Measurements from ENCODE around the gene OPCML.

The OPCML gene

DNA sequence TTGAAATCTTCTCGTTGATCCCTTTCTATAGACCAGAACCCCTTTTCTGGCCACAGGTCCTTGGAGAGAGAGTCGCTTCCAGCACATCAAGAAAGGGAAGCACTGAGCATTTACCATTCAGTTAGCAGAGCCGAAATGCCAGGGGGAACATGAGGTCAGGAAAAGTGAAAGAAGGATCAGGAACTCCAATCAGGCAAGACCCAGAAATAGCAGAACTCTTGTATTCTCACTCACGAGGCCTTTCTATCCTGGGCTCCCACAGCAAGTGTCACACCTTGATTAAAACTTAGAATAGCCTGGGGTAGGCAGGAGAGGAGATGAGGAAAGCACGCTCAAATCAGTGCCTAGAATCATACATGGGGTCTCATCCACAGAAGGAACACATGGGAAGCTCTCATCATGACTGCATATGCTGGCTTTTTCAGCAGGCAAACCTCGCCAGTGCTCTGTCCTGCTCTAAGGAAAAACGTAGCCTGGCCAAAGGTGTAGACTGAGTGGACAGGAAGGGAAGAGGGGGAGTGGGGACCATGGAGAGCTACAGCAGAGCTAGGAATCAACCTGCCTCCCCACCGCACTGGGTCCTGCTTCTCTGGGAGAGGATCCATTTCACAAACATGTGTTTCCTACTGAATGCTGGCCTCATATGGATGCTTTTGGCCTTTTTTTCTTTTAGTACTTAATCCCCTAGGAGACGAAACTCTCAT is 40.5 kb downstream of the OPCML start:
- H3K36me3 ChIP-seq (ENCODE audit: control insufficient read depth in 1 of 2, insufficient read depth in 2 of 2, low read length in 2 of 2) = no peaks in the 10 kb centered on the region
- no peak overlapping the region for H3K27ac ChIP-seq (ENCODE audit: low read depth, low read length)
- H3K27me3 ChIP-seq (ENCODE audit: control insufficient read depth in 1 of 2, insufficient read depth in 2 of 2, low read length in 2 of 2) = no peaks in the 10 kb centered on the region
- H3K9ac ChIP-seq (ENCODE audit: low read depth in 1 of 2, low read length in 2 of 2) = no peak overlapping the region
- H3K4me3 ChIP-seq (ENCODE audit: low read depth in 1 of 2, low read length in 2 of 2) = no peak overlapping the region
- H3K9me3 ChIP-seq (ENCODE audit: control insufficient read depth in 1 of 2, low read length in 2 of 2) = no peaks in the 10 kb centered on the region
- no peaks in the 10 kb centered on the region for H3K4me1 ChIP-seq (ENCODE audit: control insufficient read depth in 1 of 2, insufficient read depth in 2 of 2, low read length in 2 of 2)

DNA sequence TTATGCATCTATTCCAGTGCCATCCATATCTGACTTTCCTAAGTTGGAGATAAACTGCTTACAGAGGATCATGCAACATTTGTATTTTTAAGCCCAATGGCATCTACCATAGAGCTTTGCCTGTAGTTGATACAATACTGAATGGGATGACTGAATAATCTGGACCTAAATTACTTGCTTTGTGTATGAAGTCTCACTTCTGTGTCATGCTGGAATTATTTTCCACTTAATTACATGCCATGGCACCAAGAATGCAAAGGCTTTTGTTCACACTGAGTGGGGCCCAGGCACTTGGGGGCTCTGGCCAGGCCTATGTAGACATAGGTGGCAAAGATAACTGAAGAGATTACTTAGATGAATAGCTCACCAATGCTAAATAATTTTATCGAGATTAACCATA is 51.6 kb downstream of the OPCML start:
- Histone ChIP-seq H3K9me3 (ENCODE audit: control insufficient read depth in 1 of 2, low read length in 2 of 2) (no peaks in the 10 kb centered on the region), H3K27ac (ENCODE audit: low read depth, low read length) (no peak overlapping the region), H3K27me3 (ENCODE audit: control insufficient read depth in 1 of 2, insufficient read depth in 2 of 2, low read length in 2 of 2) (no peaks in the 10 kb centered on the region), H3K9ac (ENCODE audit: low read depth in 1 of 2, low read length in 2 of 2) (no peak overlapping the region), H3K4me3 (ENCODE audit: low read depth in 1 of 2, low read length in 2 of 2) (no peak overlapping the region), H3K4me1 (ENCODE audit: control insufficient read depth in 1 of 2, insufficient read depth in 2 of 2, low read length in 2 of 2) (no peaks in the 10 kb centered on the region), H3K36me3 (ENCODE audit: control insufficient read depth in 1 of 2, insufficient read depth in 2 of 2, low read length in 2 of 2) (no peaks in the 10 kb centered on the region)

DNA sequence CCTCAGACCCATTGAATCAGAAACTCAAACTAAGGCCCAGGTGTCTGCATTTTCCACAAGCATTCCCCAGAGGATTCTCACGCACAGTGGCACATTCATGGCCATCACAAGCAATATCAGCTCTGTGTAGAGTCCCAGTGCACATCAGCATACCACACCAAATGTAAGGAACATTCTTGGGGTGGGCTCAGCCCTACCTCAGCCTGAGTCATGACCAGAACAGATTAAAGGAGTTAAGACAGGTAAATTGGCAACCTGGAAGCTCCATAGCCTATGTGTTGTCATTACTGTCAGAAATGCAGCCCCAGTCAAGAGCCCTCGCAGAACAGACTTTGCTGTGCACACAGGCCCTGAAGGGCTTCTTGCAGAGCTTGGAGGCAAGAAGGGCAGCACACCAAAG is 53.1 kb downstream of the OPCML start:
- H3K27me3 ChIP-seq (ENCODE audit: control insufficient read depth in 1 of 2, insufficient read depth in 2 of 2, low read length in 2 of 2) = no peaks in the 10 kb centered on the region
- no peaks in the 10 kb centered on the region for H3K36me3 ChIP-seq (ENCODE audit: control insufficient read depth in 1 of 2, insufficient read depth in 2 of 2, low read length in 2 of 2)
- H3K4me3 ChIP-seq (ENCODE audit: low read depth in 1 of 2, low read length in 2 of 2) = no peak overlapping the region
- no peaks in the 10 kb centered on the region for H3K9me3 ChIP-seq (ENCODE audit: control insufficient read depth in 1 of 2, low read length in 2 of 2)
- no peak overlapping the region for H3K27ac ChIP-seq (ENCODE audit: low read depth, low read length)
- no peak overlapping the region for H3K9ac ChIP-seq (ENCODE audit: low read depth in 1 of 2, low read length in 2 of 2)
- H3K4me1 ChIP-seq (ENCODE audit: control insufficient read depth in 1 of 2, insufficient read depth in 2 of 2, low read length in 2 of 2) = no peaks in the 10 kb centered on the region

DNA sequence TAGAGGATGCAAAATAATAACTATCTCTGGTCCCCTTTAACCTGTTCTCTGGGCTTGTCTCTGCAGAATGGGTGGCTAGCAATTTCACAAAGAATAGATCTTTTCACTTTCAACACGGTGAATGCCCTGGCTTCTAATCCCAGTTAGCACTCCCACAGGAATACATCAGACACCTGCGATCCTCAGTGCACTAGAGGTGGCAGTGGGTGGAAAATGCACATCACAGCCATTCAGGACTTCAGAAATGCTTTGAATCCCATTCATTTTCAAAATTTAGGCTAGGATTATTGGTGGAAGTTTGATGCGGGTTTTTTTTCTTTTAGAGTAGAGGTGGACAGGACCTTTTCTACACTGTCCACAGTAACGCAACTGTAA is 55.1 kb downstream of the OPCML start:
- Histone ChIP-seq H3K4me3 (ENCODE audit: low read depth in 1 of 2, low read length in 2 of 2) (no peak overlapping the region), H3K9me3 (ENCODE audit: control insufficient read depth in 1 of 2, low read length in 2 of 2) (no peaks in the 10 kb centered on the region), H3K9ac (ENCODE audit: low read depth in 1 of 2, low read length in 2 of 2) (no peak overlapping the region), H3K27ac (ENCODE audit: low read depth, low read length) (no peak overlapping the region), H3K4me1 (ENCODE audit: control insufficient read depth in 1 of 2, insufficient read depth in 2 of 2, low read length in 2 of 2) (no peaks in the 10 kb centered on the region), H3K36me3 (ENCODE audit: control insufficient read depth in 1 of 2, insufficient read depth in 2 of 2, low read length in 2 of 2) (no peaks in the 10 kb centered on the region), H3K27me3 (ENCODE audit: control insufficient read depth in 1 of 2, insufficient read depth in 2 of 2, low read length in 2 of 2) (no peaks in the 10 kb centered on the region)

DNA sequence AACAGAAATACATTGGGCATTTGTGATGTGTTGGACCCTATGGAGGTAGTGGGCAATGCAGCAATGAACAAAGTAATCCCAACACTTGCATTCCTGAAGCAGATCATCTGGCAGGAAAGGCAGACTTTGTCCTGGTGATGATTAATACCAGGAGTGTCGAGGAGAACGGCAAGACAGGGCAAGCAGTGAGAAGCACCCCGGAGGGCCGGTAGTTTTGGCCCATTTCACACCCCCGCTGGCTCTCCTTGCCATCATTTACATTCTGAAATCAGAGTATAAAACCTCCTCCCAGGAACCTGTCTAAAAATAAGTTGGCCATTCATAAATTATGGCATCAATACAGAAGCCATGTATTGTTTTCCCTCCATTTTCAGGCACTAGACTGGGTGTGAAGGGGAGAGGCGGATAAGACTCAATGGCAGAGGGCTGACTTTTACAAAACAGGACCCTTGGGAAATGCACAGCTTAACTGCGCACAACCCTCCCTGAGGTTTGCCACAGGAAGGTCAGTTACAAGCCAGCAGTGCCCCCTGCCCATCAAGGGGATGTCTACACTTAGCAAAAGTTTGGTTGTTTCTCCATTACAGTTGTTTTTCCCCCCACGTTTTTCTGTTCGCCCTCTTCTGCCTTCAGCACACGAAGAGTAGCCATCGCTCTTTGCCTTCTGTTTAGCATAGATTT is 55.6 kb downstream of the OPCML start:
- H3K9me3 ChIP-seq (ENCODE audit: control insufficient read depth in 1 of 2, low read length in 2 of 2) = no peaks in the 10 kb centered on the region
- no peaks in the 10 kb centered on the region for H3K4me1 ChIP-seq (ENCODE audit: control insufficient read depth in 1 of 2, insufficient read depth in 2 of 2, low read length in 2 of 2)

DNA sequence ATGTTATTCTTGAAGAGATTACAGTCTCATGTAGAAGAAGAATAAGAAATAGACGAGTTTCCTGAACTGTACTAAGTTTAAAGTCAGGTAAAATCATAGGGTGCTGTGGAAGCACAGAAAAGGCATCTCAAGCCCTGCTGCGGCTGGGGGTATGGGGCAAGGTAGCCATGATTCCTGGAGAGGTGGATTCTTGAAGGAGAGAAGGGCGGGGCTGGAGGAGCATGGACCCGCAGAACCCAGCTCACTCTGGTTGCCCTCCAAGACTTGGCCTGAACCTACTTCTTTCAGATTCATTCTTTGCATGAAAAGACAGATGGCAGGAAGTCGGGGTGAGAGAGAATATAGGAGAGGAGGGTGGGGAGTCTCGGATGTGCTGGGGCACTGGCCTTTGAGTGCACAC is 57.8 kb downstream of the OPCML start:
- H3K27ac ChIP-seq (ENCODE audit: low read depth, low read length) = no peak overlapping the region
- H3K9me3 ChIP-seq (ENCODE audit: control insufficient read depth in 1 of 2, low read length in 2 of 2) = no peaks in the 10 kb centered on the region
- no peaks in the 10 kb centered on the region for H3K36me3 ChIP-seq (ENCODE audit: control insufficient read depth in 1 of 2, insufficient read depth in 2 of 2, low read length in 2 of 2)
- H3K27me3 ChIP-seq (ENCODE audit: control insufficient read depth in 1 of 2, insufficient read depth in 2 of 2, low read length in 2 of 2) = no peaks in the 10 kb centered on the region
- no peak overlapping the region for H3K9ac ChIP-seq (ENCODE audit: low read depth in 1 of 2, low read length in 2 of 2)
- no peaks in the 10 kb centered on the region for H3K4me1 ChIP-seq (ENCODE audit: control insufficient read depth in 1 of 2, insufficient read depth in 2 of 2, low read length in 2 of 2)
- no peak overlapping the region for H3K4me3 ChIP-seq (ENCODE audit: low read depth in 1 of 2, low read length in 2 of 2)

More for the DNA sequence above, 55.6 kb downstream of the OPCML start:
- Histone ChIP-seq H3K9ac (ENCODE audit: low read depth in 1 of 2, low read length in 2 of 2) (no peak overlapping the region), H3K4me3 (ENCODE audit: low read depth in 1 of 2, low read length in 2 of 2) (no peak overlapping the region), H3K27me3 (ENCODE audit: control insufficient read depth in 1 of 2, insufficient read depth in 2 of 2, low read length in 2 of 2) (no peaks in the 10 kb centered on the region), H3K27ac (ENCODE audit: low read depth, low read length) (no peak overlapping the region), H3K36me3 (ENCODE audit: control insufficient read depth in 1 of 2, insufficient read depth in 2 of 2, low read length in 2 of 2) (no peaks in the 10 kb centered on the region)

DNA sequence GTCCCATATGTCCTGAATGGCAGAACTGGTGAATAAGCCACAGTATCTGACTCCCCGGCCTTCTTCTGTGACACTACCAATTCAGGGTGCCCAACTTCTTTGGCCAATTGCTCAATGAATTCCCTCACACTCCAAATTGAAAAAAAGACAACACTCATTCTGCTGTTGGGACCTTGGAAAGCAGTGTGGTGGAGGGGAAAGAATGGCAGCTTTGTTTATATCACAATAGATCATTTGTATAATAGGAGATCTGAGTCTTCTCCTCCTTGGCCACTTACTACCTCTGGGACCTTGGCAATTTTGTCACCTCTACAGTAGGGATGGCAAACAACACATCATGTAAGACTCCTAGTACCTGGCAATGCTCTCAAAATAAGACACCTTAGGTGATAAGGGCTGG is 64.6 kb downstream of the OPCML start:
- Histone ChIP-seq H3K36me3 (ENCODE audit: control insufficient read depth in 1 of 2, insufficient read depth in 2 of 2, low read length in 2 of 2) (no peaks in the 10 kb centered on the region), H3K4me1 (ENCODE audit: control insufficient read depth in 1 of 2, insufficient read depth in 2 of 2, low read length in 2 of 2) (no peaks in the 10 kb centered on the region), H3K4me3 (ENCODE audit: low read depth in 1 of 2, low read length in 2 of 2) (no peak overlapping the region), H3K27me3 (ENCODE audit: control insufficient read depth in 1 of 2, insufficient read depth in 2 of 2, low read length in 2 of 2) (no peaks in the 10 kb centered on the region), H3K9ac (ENCODE audit: low read depth in 1 of 2, low read length in 2 of 2) (no peak overlapping the region), H3K27ac (ENCODE audit: low read depth, low read length) (no peak overlapping the region), H3K9me3 (ENCODE audit: control insufficient read depth in 1 of 2, low read length in 2 of 2) (no peaks in the 10 kb centered on the region)

DNA sequence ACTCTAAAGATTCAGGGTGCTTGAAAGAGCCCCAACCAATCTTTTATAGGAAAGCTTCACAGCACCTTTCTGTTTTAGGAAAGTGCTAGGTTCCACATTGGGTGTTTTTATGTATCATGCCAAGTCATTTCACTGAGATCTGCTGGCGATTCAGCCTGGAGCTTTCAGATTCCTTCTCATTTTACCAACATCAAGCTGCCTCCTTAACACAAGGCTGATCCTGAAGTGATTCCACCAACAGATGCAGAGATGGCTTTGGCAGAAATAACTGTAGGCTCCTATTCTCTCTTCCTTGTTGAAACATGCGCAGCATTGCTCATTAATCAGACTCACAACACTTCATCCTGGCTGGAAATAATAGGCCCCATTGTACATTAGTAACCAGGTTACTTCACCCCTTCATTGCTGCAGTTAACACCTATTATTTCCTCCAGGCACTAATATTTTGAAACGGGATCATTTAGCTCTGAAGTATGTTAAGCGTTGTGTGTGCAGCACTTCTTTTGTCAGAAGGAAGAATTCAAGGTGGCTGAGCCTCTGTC is 89.0 kb downstream of the OPCML start:
- no peaks in the 10 kb centered on the region for H3K27me3 ChIP-seq (ENCODE audit: control insufficient read depth in 1 of 2, insufficient read depth in 2 of 2, low read length in 2 of 2)
- H3K9me3 ChIP-seq (ENCODE audit: control insufficient read depth in 1 of 2, low read length in 2 of 2) = no peaks in the 10 kb centered on the region

DNA sequence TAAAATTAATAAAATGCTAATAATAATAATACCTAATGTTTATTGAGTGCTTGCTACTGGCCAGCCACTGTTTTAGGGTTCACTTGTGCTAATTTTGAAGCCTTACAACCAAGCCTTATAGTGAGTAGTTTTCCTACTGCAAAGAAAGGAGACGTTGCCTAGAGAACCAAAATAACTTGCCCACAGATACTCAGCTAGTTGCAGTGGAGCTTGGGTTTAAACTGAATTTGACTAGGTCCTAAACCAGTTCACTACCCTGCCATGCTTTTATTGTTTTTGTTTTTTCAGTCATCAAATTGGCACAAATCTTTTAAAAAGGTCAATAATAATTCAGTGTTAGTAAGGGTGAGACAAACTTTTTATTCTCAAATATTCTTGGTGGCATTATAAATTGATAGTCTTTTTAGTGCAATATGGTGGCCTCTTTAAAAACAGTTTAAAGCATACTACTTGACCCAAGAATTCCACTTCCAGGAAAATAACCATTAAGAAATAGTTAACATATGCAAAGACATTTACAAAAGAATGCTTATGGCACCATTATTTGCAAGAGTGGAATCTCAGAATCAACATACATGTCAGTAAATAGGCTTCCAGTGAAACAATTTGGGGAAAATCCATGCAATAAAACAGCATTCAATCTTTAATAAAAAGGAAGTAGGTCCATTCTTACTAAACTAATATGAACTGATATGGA is 90.2 kb downstream of the OPCML start:
- H3K4me1 ChIP-seq (ENCODE audit: control insufficient read depth in 1 of 2, insufficient read depth in 2 of 2, low read length in 2 of 2) = no peaks in the 10 kb centered on the region
- H3K9me3 ChIP-seq (ENCODE audit: control insufficient read depth in 1 of 2, low read length in 2 of 2) = no peaks in the 10 kb centered on the region
- H3K27me3 ChIP-seq (ENCODE audit: control insufficient read depth in 1 of 2, insufficient read depth in 2 of 2, low read length in 2 of 2) = no peaks in the 10 kb centered on the region
- H3K4me3 ChIP-seq (ENCODE audit: low read depth in 1 of 2, low read length in 2 of 2) = no peak overlapping the region
- H3K36me3 ChIP-seq (ENCODE audit: control insufficient read depth in 1 of 2, insufficient read depth in 2 of 2, low read length in 2 of 2) = no peaks in the 10 kb centered on the region
- no peak overlapping the region for H3K27ac ChIP-seq (ENCODE audit: low read depth, low read length)
- H3K9ac ChIP-seq (ENCODE audit: low read depth in 1 of 2, low read length in 2 of 2) = no peak overlapping the region

More for the DNA sequence above, 89.0 kb downstream of the OPCML start:
- Histone ChIP-seq H3K9ac (ENCODE audit: low read depth in 1 of 2, low read length in 2 of 2) (no peak overlapping the region), H3K36me3 (ENCODE audit: control insufficient read depth in 1 of 2, insufficient read depth in 2 of 2, low read length in 2 of 2) (no peaks in the 10 kb centered on the region), H3K4me1 (ENCODE audit: control insufficient read depth in 1 of 2, insufficient read depth in 2 of 2, low read length in 2 of 2) (no peaks in the 10 kb centered on the region), H3K4me3 (ENCODE audit: low read depth in 1 of 2, low read length in 2 of 2) (no peak overlapping the region), H3K27ac (ENCODE audit: low read depth, low read length) (no peak overlapping the region)

DNA sequence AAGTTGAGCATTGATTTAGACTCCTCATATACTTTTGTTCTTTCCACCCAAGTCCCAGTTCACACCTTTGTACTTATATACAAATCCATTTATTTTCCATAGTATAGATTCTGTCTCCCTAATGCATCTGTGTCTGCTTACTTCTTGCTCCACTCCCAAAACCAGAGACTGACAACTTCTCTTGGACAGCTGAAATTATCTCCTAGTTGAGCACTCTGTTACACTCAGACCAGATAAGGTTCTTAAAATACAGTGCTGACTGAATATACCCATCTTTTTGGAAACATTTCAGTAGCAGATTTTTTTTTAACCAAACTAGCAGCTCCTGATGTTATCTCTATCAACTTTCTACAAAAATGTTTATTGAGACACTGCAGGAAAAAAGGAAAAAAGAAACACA is 106.3 kb downstream of the OPCML start:
- no peaks in the 10 kb centered on the region for H3K4me1 ChIP-seq (ENCODE audit: control insufficient read depth in 1 of 2, insufficient read depth in 2 of 2, low read length in 2 of 2)
- H3K9ac ChIP-seq (ENCODE audit: low read depth in 1 of 2, low read length in 2 of 2) = no peak overlapping the region

More for the DNA sequence above, 106.3 kb downstream of the OPCML start:
- Histone ChIP-seq H3K4me3 (ENCODE audit: low read depth in 1 of 2, low read length in 2 of 2) (no peak overlapping the region), H3K27me3 (ENCODE audit: control insufficient read depth in 1 of 2, insufficient read depth in 2 of 2, low read length in 2 of 2) (no peaks in the 10 kb centered on the region), H3K9me3 (ENCODE audit: control insufficient read depth in 1 of 2, low read length in 2 of 2) (no peaks in the 10 kb centered on the region), H3K36me3 (ENCODE audit: control insufficient read depth in 1 of 2, insufficient read depth in 2 of 2, low read length in 2 of 2) (no peaks in the 10 kb centered on the region), H3K27ac (ENCODE audit: low read depth, low read length) (no peak overlapping the region)
